Gastroesophageal sphincter (tissue), 3 donors: Measurements from ENCODE around the gene DCLK1.

Experiments used
- CTCF ChIP-seq, 4 experiments: fragments of 200-600 bp in 2 of 4; fragments of 450-650 bp in 2 of 4; sonication (generic) in 1 of 4; IDR thresholded peaks; one replicate each; pipeline ENCODE4 v1.5.1; 2017 to 2019; ENCODE audit warnings: antibody characterized with exemption in 4 of 4, mild to moderate bottlenecking in 2 of 4, moderate library complexity in 2 of 4
- EP300 ChIP-seq: sonication (generic); formaldehyde crosslinking; IDR thresholded peaks from one replicate; pipeline ENCODE4 v1.6.1; 2017; ENCODE audit warnings: antibody characterized with exemption, mild to moderate bottlenecking
- POLR2A ChIP-seq, 2 donors: fragments of 450-650 bp; IDR thresholded peaks; one replicate each; pipeline ENCODE4 v1.6.1; 2017; ENCODE audit warnings: antibody characterized with exemption in 2 of 2, mild to moderate bottlenecking in 2 of 2, moderate library complexity in 1 of 2
- POLR2AphosphoS5 ChIP-seq: sonication (generic); formaldehyde crosslinking; IDR thresholded peaks from one replicate; pipeline ENCODE4 v1.6.1; 2017; ENCODE audit warnings: antibody characterized with exemption

- TF ChIP-seq CTCF (IDR thresholded peaks at IDR 0.05): no peak
- TF ChIP-seq EP300: no peak
- no peak for TF ChIP-seq POLR2AphosphoS5
- TF ChIP-seq POLR2A (IDR thresholded peaks at IDR 0.05): no peak
Measured at GRCh38 chr13:35833031-35833430, 298.2 kb downstream of the DCLK1 start.
